GM12878 (cell line): Measurements from ENCODE around the gene OR2Y1. TPM values are rescaled to one million over a fixed set of nuclear protein-coding genes. Genes with fewer than 3 reads are reported as not detected.

ENCODE experiments used
- ATAC-seq: fragments of 200-7000 bp; cut with Tn5 transposase; 3 replicates; pipeline ENCODE4 v1.9.1; 2020; ENCODE audit warnings: mild to moderate bottlenecking, moderate library complexity
- BruUV-seq: library from RNA; stranded (reverse); fragments of 400-500 nt; replicated peaks from 2 replicates; lab custom pipeline; 2021; lab: Mats Ljungman, UMichigan
- CTCF ChIA-PET: fragments of 300-600 bp; sonication (Branson Sonifier 250); formaldehyde crosslinking; extraction: SDS; loops from one replicate; lab custom pipeline; 2021; ENCODE audit warnings: inconsistent platforms; lab: Yijun Ruan, JAX
- POLR2A ChIA-PET: fragments of 350-600 bp; formaldehyde crosslinking; extraction: SDS; loops from one replicate; lab custom pipeline; 2021; ENCODE audit warnings: inconsistent platforms; lab: Charles Lee
- RAD21 ChIA-PET: fragments of 300-600 bp; sonication (Branson Sonifier 250); formaldehyde crosslinking; loops from one replicate; lab custom pipeline; 2023; ENCODE audit warnings: antibody characterized with exemption; ENCODE audit not compliant: unreplicated experiment; lab: Charles Lee
- SMC1A ChIA-PET: fragments of 300-600 bp; sonication (Branson Sonifier 250); formaldehyde crosslinking; loops from one replicate; lab custom pipeline; 2023; ENCODE audit not compliant: unreplicated experiment, uncharacterized antibody; lab: Charles Lee
- DNase-seq: peaks from one replicate; pipeline ENCODE4 v3.0.0-alpha.2; 2011; ENCODE audit warnings: low read depth, low spot score
- FAIRE-seq: peaks from 3 replicates; lab custom pipeline; 2011; peaks lifted over from hg19 to GRCh38; lab: Jason Lieb, UNC
- H2AFZ ChIP-seq: 2 replicates; pipeline ENCODE4 v1.6.0; 2011; ENCODE audit warnings: low read depth, low read length, control low read depth; ENCODE audit not compliant: control insufficient read depth
- H3K27ac ChIP-seq: 2 replicates; pipeline ENCODE4 v1.5.1; 2011; ENCODE audit warnings: control low read depth; ENCODE audit not compliant: control insufficient read depth, insufficient read depth
- H3K27me3 ChIP-seq, 2 experiments: replicated peaks in 1 of 2; 2 replicates each; pipeline versions ENCODE4 v1.6.0 to v1.6.1; 2011; ENCODE audit warnings: low read length in 1 of 2; ENCODE audit not compliant: control insufficient read depth in 2 of 2, insufficient read depth in 2 of 2
- H3K36me3 ChIP-seq, 2 experiments: 2 replicates each; pipeline ENCODE4 v1.5.1; 2011; ENCODE audit warnings: low read length in 1 of 2; ENCODE audit not compliant: control insufficient read depth in 2 of 2, insufficient read depth in 2 of 2
- H3K4me1 ChIP-seq: 2 replicates; pipeline ENCODE4 v1.6.1; 2011; ENCODE audit warnings: mild to moderate bottlenecking, low read length, moderate library complexity, mixed read lengths; ENCODE audit not compliant: control insufficient read depth, insufficient read depth
- H3K4me2 ChIP-seq: 2 replicates; pipeline ENCODE4 v1.6.0; 2011; ENCODE audit warnings: control low read depth; ENCODE audit not compliant: control insufficient read depth, insufficient read depth
- H3K4me3 ChIP-seq: fragments of 200-600 bp; sonication (generic); 2 replicates; pipeline ENCODE4 v1.5.1; 2016
- H3K79me2 ChIP-seq: 2 replicates; pipeline ENCODE4 v1.6.0; 2011; ENCODE audit warnings: low read length; ENCODE audit not compliant: control insufficient read depth, insufficient read depth
- H3K9ac ChIP-seq: 2 replicates; pipeline ENCODE4 v1.8.0; 2011; ENCODE audit warnings: low read length, control low read depth, mixed read lengths; ENCODE audit not compliant: control insufficient read depth, insufficient read depth
- H3K9me3 ChIP-seq: replicated peaks from 3 replicates; pipeline ENCODE4 v1.5.1; 2011; ENCODE audit warnings: mild to moderate bottlenecking, low read length; ENCODE audit not compliant: control insufficient read depth, insufficient read depth
- H4K20me1 ChIP-seq: 2 replicates; pipeline ENCODE4 v1.6.0; 2011; ENCODE audit not compliant: control insufficient read depth, insufficient read depth
- HSF1 ChIP-seq: fragments of 150-350 bp; IDR thresholded peaks from 2 replicates; pipeline ENCODE4 v1.6.1; 2014; ENCODE audit warnings: mild to moderate bottlenecking, low read depth, low read length
- JUND ChIP-seq: IDR thresholded peaks from 2 replicates; pipeline ENCODE4 v1.6.1; 2012; ENCODE audit warnings: low read depth, mild to moderate bottlenecking, low read length, improper control_type of control experiment, moderate library complexity
- MEF2A ChIP-seq: IDR thresholded peaks from 2 replicates; pipeline ENCODE4 v1.6.1; 2011; ENCODE audit warnings: low read depth, mild to moderate bottlenecking, low read length, moderate library complexity; ENCODE audit not compliant: insufficient read depth
- MTA3 ChIP-seq: IDR thresholded peaks from 2 replicates; pipeline ENCODE4 v1.6.1; 2012; ENCODE audit warnings: low read length, inconsistent platforms, borderline replicate concordance
- RAD51 ChIP-seq: fragments of 450-650 bp; IDR thresholded peaks from 2 replicates; pipeline ENCODE4 v1.6.1; 2016; ENCODE audit warnings: moderate library complexity, mild to moderate bottlenecking, inconsistent platforms
- RBBP5 ChIP-seq: fragments of 200-600 bp; sonication (generic); conservative IDR thresholded peaks from 2 replicates; pipeline ENCODE4 v1.6.1; 2016
- SMARCA5 ChIP-seq: fragments of 450-650 bp; IDR thresholded peaks from 2 replicates; pipeline ENCODE4 v1.6.1; 2017; ENCODE audit warnings: mild to moderate bottlenecking
- SRF ChIP-seq, 2 experiments: IDR thresholded peaks; 2 replicates each; pipeline ENCODE4 v1.6.1; 2011; ENCODE audit warnings: low read depth in 2 of 2, low read length in 2 of 2, mild to moderate bottlenecking in 1 of 2, moderate library complexity in 1 of 2
- ZSCAN29 ChIP-seq: fragments of 450-650 bp; IDR thresholded peaks from 2 replicates; pipeline ENCODE4 v1.6.1; 2017; ENCODE audit warnings: mild to moderate bottlenecking, moderate library complexity
- WGBS: methylation state at CpG from one replicate; pipeline ENCODE4 v1.1.6; 2016; ENCODE audit warnings: low lambda C conversion rate; ENCODE audit not compliant: insufficient replicate concordance, insufficient coverage; ENCODE audit errors: missing lambda C conversion rate; 5-methylcytosine and 5-hydroxymethylcytosine counted together
- in situ Hi-C: fragments of 300-500 bp; cut with MboI; formaldehyde crosslinking; loops from 9 replicates; pipeline ENCODE4 v1.14.3; 2018; ENCODE audit warnings: mixed read lengths
- intact Hi-C: fragments of 100-400 bp; cut with micrococcal nuclease; formaldehyde crosslinking; loops from one replicate; pipeline ENCODE4 v1.14.2; 2022; ENCODE audit not compliant: unreplicated experiment
- polyA plus RNA-seq, 11 experiments: library from polyadenylated mRNA; depleted of rRNA in 4 of 11; unstranded in 6 of 11; stranded (reverse) in 5 of 11; fragments of >200 nt; fragmentation: Nextera tagmentation in 4 of 11; fragmentation: Illumina TruSeq in 1 of 11; extraction: Ambion mirVana in 4 of 11; extraction: Trizol in 1 of 11; gene quantifications; 1 replicate in 1 of 11; 2 replicates in 10 of 11; pipeline versions ENCODE4 v1.2.1 to v1.2.3, GENCODE V29; 2011 to 2016; ENCODE audit warnings: inconsistent platforms in 2 of 11, missing spikeins in 2 of 11, low read depth in 1 of 11
- total RNA-seq, 4 experiments: library from RNA; depleted of rRNA in 3 of 4; stranded (reverse); fragments of >200 nt in 3 of 4; fragmentation: Illumina TruSeq in 1 of 4; extraction: Trizol in 1 of 4; gene quantifications; 2 replicates each; pipeline versions ENCODE4 v1.2.1 to v1.2.3, GENCODE V29; 2013 to 2021

The OR2Y1 gene
- total and polyA plus RNA-seq, 10 of the 15 experiments (the other 5 are each of a cell fraction or from before 2014, with no cell fraction given): not detected

- POLR2A ChIA-PET: interaction anchor here (1.0 kb wide), 2 partner anchors 44 to 98 kb away, joined by 3 to 4 read pairs; no protein-coding TSS in a partner anchor
These were observed 46.9 kb upstream of the OR2Y1 start for GRCh38 chr5:180786531-180787398.

More at GRCh38 chr5:180786531-180787398, 46.9 kb upstream of the OR2Y1 start:
- no TSS peak for BruUV-seq
- SMC1A ChIA-PET: interaction anchor here (1.1 kb wide), 2 partner anchors 12 to 74 kb away, joined by 3 to 4 read pairs; no protein-coding TSS in a partner anchor
- no peak for DNase-seq
- RAD21 ChIA-PET: interaction anchor here (0.7 to 1.0 kb wide), 4 partner anchors 9 to 74 kb away, joined by 3 read pairs; no protein-coding TSS in a partner anchor
- H3K27me3 ChIP-seq: no peaks in the 10 kb centered on the region
- no peaks in the 10 kb centered on the region for H4K20me1 ChIP-seq
- TF ChIP-seq SRF (IDR thresholded peaks at IDR 0.05; ENCODE audit: low read depth in 2 of 2, low read length in 2 of 2): no peak
- TF ChIP-seq MEF2A: no peak
- no peak for TF ChIP-seq MTA3
- TF ChIP-seq RBBP5: no peak
- no peak for TF ChIP-seq JUND
- TF ChIP-seq ZSCAN29: no peak
- TF ChIP-seq RAD51: no peak
- no peak for TF ChIP-seq HSF1
- TF ChIP-seq SMARCA5: no peak
- no peak for FAIRE-seq
- ATAC-seq: no peak
- H2AFZ ChIP-seq: no peak overlapping the region
- no peak overlapping the region for H3K27ac ChIP-seq
- in situ Hi-C loops (no loop called here), intact Hi-C loops (no loop called here)
- CTCF ChIA-PET: interaction anchor here (0.8 to 7.0 kb wide), 6 partner anchors 9 to 381 kb away, joined by 3 to 50 read pairs (median 3); no protein-coding TSS in a partner anchor
- H3K4me3 ChIP-seq: no peak overlapping the region
- no peak overlapping the region for H3K9ac ChIP-seq
- no peaks in the 10 kb centered on the region for H3K4me1 ChIP-seq
- H3K36me3 ChIP-seq: peaks cover 15 to 21% of the 10 kb centered on the region in 2 experiments
- H3K4me2 ChIP-seq: no peak overlapping the region
- no peaks in the 10 kb centered on the region; the same call in 1 of the 2 replicates for H3K79me2 ChIP-seq
- H3K9me3 ChIP-seq: no peaks in the 10 kb centered on the region
- WGBS: 78% methylated on average over 21 of the region's 21 CpGs
